ENCODE results near the gene ACTN4.

Gene ACTN4

GRCh38 chr19:38727868-38728660 lies 80.6 kb downstream of the ACTN4 start:
- DNase-seq, result no peak

GRCh38 chr19:38728752-38729541 lies 81.5 kb downstream of the ACTN4 start:
- DNase-seq, result no peak

- peak; percentile 6 for DNase-seq
These were observed 82.4 kb downstream of the ACTN4 start for GRCh38 chr19:38729653-38730469.

- DNase-seq, result no peak
These were observed 83.0 kb downstream of the ACTN4 start for GRCh38 chr19:38730470-38730730.

- DNase-seq, result no peak
These were observed 83.5 kb downstream of the ACTN4 start for GRCh38 chr19:38730731-38731589.

GRCh38 chr19:38731654-38732301 lies 84.3 kb downstream of the ACTN4 start:
- peak; percentile 55 for DNase-seq

GRCh38 chr19:38733241-38733492 lies 85.7 kb downstream of the ACTN4 start:
- DNase-seq, result no peak

GRCh38 chr19:38733493-38734175 lies 86.2 kb downstream of the ACTN4 start:
- DNase-seq, result no peak

GRCh38 chr19:38734176-38734425 lies 86.7 kb downstream of the ACTN4 start:
- no peak for DNase-seq

- DNase-seq, result no peak
These were observed 87.2 kb downstream of the ACTN4 start for GRCh38 chr19:38734426-38735256.

- DNase-seq, result no peak
These were observed 87.8 kb downstream of the ACTN4 start for GRCh38 chr19:38735257-38735686.

- no peak for DNase-seq
These were observed 88.6 kb downstream of the ACTN4 start for GRCh38 chr19:38736036-38736412.

- DNase-seq, result peak; percentile 52
These were observed 89.2 kb downstream of the ACTN4 start for GRCh38 chr19:38736413-38737280.

GRCh38 chr19:38737281-38737865 lies 89.9 kb downstream of the ACTN4 start:
- DNase-seq, result no peak

GRCh38 chr19:38737921-38738737 lies 90.7 kb downstream of the ACTN4 start:
- DNase-seq, result no peak

- no peak for DNase-seq
These were observed 92.2 kb downstream of the ACTN4 start for GRCh38 chr19:38739440-38740256.

- DNase-seq, result no peak
These were observed 92.8 kb downstream of the ACTN4 start for GRCh38 chr19:38740257-38740592.

GRCh38 chr19:38740932-38741331 lies 93.5 kb downstream of the ACTN4 start:
- DNase-seq, result no peak
